Measurements from ENCODE around the gene ANP32B. TPM values are rescaled to one million over a fixed set of nuclear protein-coding genes. Genes with fewer than 3 reads are reported as not detected.

ANP32B gene
- polyA plus RNA-seq, 2 of the 4 experiments (the other 2 are of a cell fraction): 127 to 360 TPM

GRCh38 chr9:97940741-97941140 is 42.4 kb upstream of the ANP32B start:
- Histone ChIP-seq H3K27ac (no peak overlapping the region), H3K4me1 (no peaks in the 10 kb centered on the region), H3K4me2 (no peak overlapping the region), H3K9me3 (no peaks in the 10 kb centered on the region), H3K4me3 (no peak overlapping the region)
- ChIA-PET CTCF (interaction anchor here (7.2 kb wide), 1 partner anchor 16 kb away, joined by 46 read pairs; the partner anchor contains the start of gene TRMO), POLR2A (no interaction called here)
- FAIRE-seq (no peak), ATAC-seq (no peak), DNase-seq (ENCODE audit: low read depth in 1 of 2, low spot score in 1 of 2) (no peak)
- TF ChIP-seq KDM5A (IDR thresholded peaks at IDR 0.05) (no peak), TP53 (CRISPR knock-in tag; IDR thresholded peaks at IDR 0.05) (no peak), ATOH8 (CRISPR knock-in tag; IDR thresholded peaks at IDR 0.05; ENCODE audit: low read depth) (no peak), FOSL2 (IDR thresholded peaks at IDR 0.05) (no peak), FOSL2 (CRISPR knock-in tag; IDR thresholded peaks at IDR 0.05) (no peak), CBX2 (IDR thresholded peaks at IDR 0.05; ENCODE audit: borderline replicate concordance, low read depth) (no peak), EP300 (IDR thresholded peaks at IDR 0.05) (no peak), CTCF (IDR thresholded peaks at IDR 0.05) (no peak), RARB (CRISPR knock-in tag; IDR thresholded peaks at IDR 0.05) (no peak), POLR2AphosphoS2 (conservative IDR thresholded peaks at IDR 0.05; ENCODE audit: low read length) (no peak), E2F6 (IDR thresholded peaks at IDR 0.05; ENCODE audit: borderline replicate concordance, low read depth) (no peak)
- 28% methylated on average over 3 of the region's 3 CpGs for WGBS (ENCODE audit: missing lambda C conversion rate)

- 23% methylated on average over 1 of the region's 1 CpG for WGBS (ENCODE audit: missing lambda C conversion rate)
- Histone ChIP-seq H3K9me3 (no peaks in the 10 kb centered on the region), H3K4me3 (no peak overlapping the region), H3K4me1 (no peaks in the 10 kb centered on the region), H3K27ac (no peak overlapping the region), H3K4me2 (no peak overlapping the region)
- ChIA-PET POLR2A (no interaction called here), CTCF (interaction anchor here (0.9 to 7.2 kb wide), 3 partner anchors 10 to 93 kb away, joined by 3 to 46 read pairs (median 3); partner anchors contain the start of gene TRMO)
- ATAC-seq (no peak), DNase-seq (ENCODE audit: low read depth in 1 of 2, low spot score in 1 of 2) (no peak), FAIRE-seq (no peak)
- TF ChIP-seq MAX (IDR thresholded peaks at IDR 0.05) (no peak), PHF8 (IDR thresholded peaks at IDR 0.05; ENCODE audit: borderline replicate concordance, low read depth) (no peak), HOXB13 (CRISPR knock-in tag; IDR thresholded peaks at IDR 0.05; ENCODE audit: low read depth) (no peak), NR3C1 (IDR thresholded peaks at IDR 0.05) (no peak), RAD21 (conservative IDR thresholded peaks at IDR 0.05 in 1 of 2, IDR thresholded peaks at IDR 0.05 in 1 of 2) (no peak), RCOR1 (IDR thresholded peaks at IDR 0.05; ENCODE audit: low read depth, low read length) (no peak), REST (IDR thresholded peaks at IDR 0.05) (no peak), SMC3 (IDR thresholded peaks at IDR 0.05) (no peak), JUN (IDR thresholded peaks at IDR 0.05) (no peak), PBX3 (IDR thresholded peaks at IDR 0.05) (no peak), RFX5 (IDR thresholded peaks at IDR 0.05) (no peak), ESRRA (IDR thresholded peaks at IDR 0.05; ENCODE audit: borderline replicate concordance, low read length) (no peak), ZNF302 (CRISPR knock-in tag; IDR thresholded peaks at IDR 0.05) (no peak), NPAS2 (CRISPR knock-in tag; IDR thresholded peaks at IDR 0.05; ENCODE audit: borderline replicate concordance) (no peak), POLR2AphosphoS2 (conservative IDR thresholded peaks at IDR 0.05; ENCODE audit: low read length) (no peak), CHD2 (IDR thresholded peaks at IDR 0.05; ENCODE audit: low read length, partially characterized antibody) (no peak)
These were observed 41.8 kb upstream of the ANP32B start for GRCh38 chr9:97941323-97941722.
